HEK293 (cell line): Measurements from ENCODE around the gene MAN2B1.

Source experiments
- GLI2 ChIP-seq: fragments of 450-650 bp; formaldehyde crosslinking; IDR thresholded peaks from 2 replicates; pipeline ENCODE4; 2017; ENCODE audit warnings: missing biosample characterization, missing genetic modification characterization, low read depth, borderline replicate concordance
- GLIS1 ChIP-seq: fragments of 450-650 bp; formaldehyde crosslinking; IDR thresholded peaks from 2 replicates; pipeline ENCODE4 v1.5.1; 2016; ENCODE audit warnings: missing biosample characterization, missing genetic modification characterization
- GLIS2 ChIP-seq: fragments of 450-650 bp; formaldehyde crosslinking; IDR thresholded peaks from 2 replicates; pipeline ENCODE4 v1.5.1; 2016; ENCODE audit warnings: missing biosample characterization, missing genetic modification characterization
- KLF7 ChIP-seq: fragments of 450-650 bp; formaldehyde crosslinking; IDR thresholded peaks from 2 replicates; pipeline ENCODE4 v1.5.1; 2016; ENCODE audit warnings: missing biosample characterization, missing genetic modification characterization, borderline replicate concordance
- OSR2 ChIP-seq: fragments of 450-650 bp; formaldehyde crosslinking; IDR thresholded peaks from 2 replicates; pipeline ENCODE4 v1.5.1; 2016; ENCODE audit warnings: missing biosample characterization, missing genetic modification characterization
- PRDM1 ChIP-seq: fragments of 450-650 bp; formaldehyde crosslinking; IDR thresholded peaks from 2 replicates; pipeline ENCODE4; 2016; ENCODE audit warnings: missing biosample characterization, missing genetic modification characterization
- PRDM4 ChIP-seq: fragments of 450-650 bp; formaldehyde crosslinking; IDR thresholded peaks from 2 replicates; pipeline ENCODE4 v1.5.1; 2017; ENCODE audit warnings: missing biosample characterization, missing genetic modification characterization
- SP3 ChIP-seq: fragments of 450-650 bp; formaldehyde crosslinking; IDR thresholded peaks from 2 replicates; pipeline ENCODE4 v1.5.1; 2016; ENCODE audit warnings: missing biosample characterization, missing genetic modification characterization
- WT1 ChIP-seq: fragments of 450-650 bp; formaldehyde crosslinking; IDR thresholded peaks from 2 replicates; pipeline ENCODE4 v1.5.1; 2016; ENCODE audit warnings: missing biosample characterization, missing genetic modification characterization
- YY1 ChIP-seq: fragments of 450-650 bp; formaldehyde crosslinking; IDR thresholded peaks from 2 replicates; pipeline ENCODE4 v1.5.1; 2018; ENCODE audit warnings: missing biosample characterization, missing genetic modification characterization
- ZBTB1 ChIP-seq: fragments of 450-650 bp; formaldehyde crosslinking; IDR thresholded peaks from 2 replicates; pipeline ENCODE4 v1.5.1; 2016; ENCODE audit warnings: missing biosample characterization, missing genetic modification characterization
- ZBTB17 ChIP-seq: fragments of 450-650 bp; formaldehyde crosslinking; IDR thresholded peaks from 2 replicates; pipeline ENCODE4 v1.5.1; 2016; ENCODE audit warnings: missing biosample characterization, missing genetic modification characterization
- ZBTB20 ChIP-seq: fragments of 450-650 bp; formaldehyde crosslinking; IDR thresholded peaks from 2 replicates; pipeline ENCODE4 v1.5.1; 2016; ENCODE audit warnings: missing biosample characterization, missing genetic modification characterization
- ZBTB7A ChIP-seq: fragments of 450-650 bp; formaldehyde crosslinking; IDR thresholded peaks from 2 replicates; pipeline ENCODE4 v1.5.1; 2016; ENCODE audit warnings: low read depth, missing biosample characterization, missing genetic modification characterization
- ZBTB8A ChIP-seq: fragments of 450-650 bp; formaldehyde crosslinking; IDR thresholded peaks from 2 replicates; pipeline ENCODE4 v1.5.1; 2016; ENCODE audit warnings: missing biosample characterization, missing genetic modification characterization
- ZNF132 ChIP-seq: fragments of 450-650 bp; formaldehyde crosslinking; IDR thresholded peaks from 2 replicates; pipeline ENCODE4 v1.5.1; 2017; ENCODE audit warnings: missing biosample characterization, missing genetic modification characterization, borderline replicate concordance
- ZNF174 ChIP-seq: fragments of 450-650 bp; formaldehyde crosslinking; IDR thresholded peaks from 2 replicates; pipeline ENCODE4 v1.5.0; 2017; ENCODE audit warnings: missing biosample characterization, mild to moderate bottlenecking, missing genetic modification characterization
- ZNF211 ChIP-seq: fragments of 450-650 bp; formaldehyde crosslinking; IDR thresholded peaks from 2 replicates; pipeline ENCODE4 v1.5.1; 2016; ENCODE audit warnings: low read depth, missing biosample characterization, missing genetic modification characterization
- ZNF266 ChIP-seq: fragments of 450-650 bp; formaldehyde crosslinking; IDR thresholded peaks from 2 replicates; pipeline ENCODE4 v1.5.1; 2016; ENCODE audit warnings: missing biosample characterization, missing genetic modification characterization, low read depth
- ZNF292 ChIP-seq: fragments of 450-650 bp; formaldehyde crosslinking; IDR thresholded peaks from 2 replicates; pipeline ENCODE4 v1.5.1; 2016; ENCODE audit warnings: low read depth, missing biosample characterization, missing genetic modification characterization, borderline replicate concordance
- ZNF362 ChIP-seq: fragments of 450-650 bp; formaldehyde crosslinking; IDR thresholded peaks from 2 replicates; pipeline ENCODE4 v1.5.1; 2016; ENCODE audit warnings: missing biosample characterization, missing genetic modification characterization
- ZNF48 ChIP-seq: fragments of 450-650 bp; formaldehyde crosslinking; IDR thresholded peaks from 2 replicates; pipeline ENCODE4 v1.5.1; 2016; ENCODE audit warnings: missing biosample characterization, missing genetic modification characterization
- ZNF514 ChIP-seq: fragments of 450-650 bp; formaldehyde crosslinking; IDR thresholded peaks from 2 replicates; pipeline ENCODE4 v1.5.1; 2016; ENCODE audit warnings: missing biosample characterization, missing genetic modification characterization
- ZNF600 ChIP-seq: fragments of 450-650 bp; formaldehyde crosslinking; IDR thresholded peaks from 2 replicates; pipeline ENCODE4 v1.5.1; 2016; ENCODE audit warnings: missing biosample characterization, missing genetic modification characterization
- ZNF626 ChIP-seq: fragments of 450-650 bp; sonication (Bioruptor Pico); formaldehyde crosslinking; IDR thresholded peaks from 2 replicates; pipeline ENCODE4 v1.5.1; 2018; ENCODE audit warnings: missing biosample characterization, missing genetic modification characterization, inconsistent platforms
- ZNF629 ChIP-seq: fragments of 450-650 bp; formaldehyde crosslinking; IDR thresholded peaks from 2 replicates; pipeline ENCODE4 v1.5.1; 2017; ENCODE audit warnings: missing biosample characterization, missing genetic modification characterization
- ZNF639 ChIP-seq: fragments of 450-650 bp; formaldehyde crosslinking; IDR thresholded peaks from 2 replicates; pipeline ENCODE4 v1.5.1; 2016; ENCODE audit warnings: missing biosample characterization, missing genetic modification characterization
- ZNF776 ChIP-seq: fragments of 450-650 bp; formaldehyde crosslinking; IDR thresholded peaks from 2 replicates; pipeline ENCODE4 v1.5.0; 2017; ENCODE audit warnings: missing biosample characterization, missing genetic modification characterization, borderline replicate concordance
- ZSCAN23 ChIP-seq: fragments of 450-650 bp; formaldehyde crosslinking; IDR thresholded peaks from 2 replicates; pipeline ENCODE4 v1.5.1; 2016; ENCODE audit warnings: missing biosample characterization, missing genetic modification characterization
- ZXDB ChIP-seq: fragments of 450-650 bp; formaldehyde crosslinking; IDR thresholded peaks from 2 replicates; pipeline ENCODE4 v1.5.1; 2016; ENCODE audit warnings: missing biosample characterization, missing genetic modification characterization
- TF ChIP-seq, protein P1 (sequence below): fragments of 450-650 bp; formaldehyde crosslinking; IDR thresholded peaks from 2 replicates; pipeline ENCODE4 v1.5.1; 2016; ENCODE audit warnings: missing biosample characterization, missing genetic modification characterization, low read depth
- TF ChIP-seq, protein P2 (sequence below): fragments of 450-650 bp; formaldehyde crosslinking; IDR thresholded peaks from 2 replicates; pipeline ENCODE4 v1.5.1; 2017; ENCODE audit warnings: missing biosample characterization, mild to moderate bottlenecking, missing genetic modification characterization, moderate library complexity

MAN2B1 gene

GRCh38 chr19:12610540-12611360, 55.8 kb downstream of the MAN2B1 start, which contains the start of the genes ZNF490 and ZNF791 (continued):
- TF ChIP-seq WT1 (tag by site-specific recombination): 0 out of 2 replicates have a peak, but pooled peaks have one; percentile 23
- no peak for TF ChIP-seq YY1 (tag by site-specific recombination)
- TF ChIP-seq ZNF174 (tag by site-specific recombination): no peak
- 0 out of 2 replicates have a peak, but pooled peaks have one; percentile 12 for TF ChIP-seq ZBTB8A (tag by site-specific recombination)
- TF ChIP-seq ZNF776 (tag by site-specific recombination): no peak
- no peak for TF ChIP-seq ZNF362 (tag by site-specific recombination)
- no peak for TF ChIP-seq ZNF48 (tag by site-specific recombination)
- TF ChIP-seq SP3 (tag by site-specific recombination): peak; percentile 76
- no peak for TF ChIP-seq ZNF132 (tag by site-specific recombination)
- TF ChIP-seq ZNF639: no peak
- no peak for TF ChIP-seq ZNF266 (tag by site-specific recombination)
- peak; percentile 88 for TF ChIP-seq ZBTB7A (tag by site-specific recombination)
- peak; percentile 56; the same call in 1 of the 2 replicates for TF ChIP-seq ZSCAN23 (tag by site-specific recombination)
- peak; percentile 95 for TF ChIP-seq ZBTB20 (tag by site-specific recombination)
- peak; percentile 56 for TF ChIP-seq ZBTB17 (tag by site-specific recombination)
- no peak for TF ChIP-seq ZNF292 (tag by site-specific recombination)
- TF ChIP-seq GLIS1 (tag by site-specific recombination): peak; percentile 85
- TF ChIP-seq ZNF514: no peak
- peak; percentile 20; the same call in 1 of the 2 replicates for TF ChIP-seq OSR2 (tag by site-specific recombination)
- TF ChIP-seq PRDM1 (tag by site-specific recombination): no peak
- TF ChIP-seq, protein P1, sequence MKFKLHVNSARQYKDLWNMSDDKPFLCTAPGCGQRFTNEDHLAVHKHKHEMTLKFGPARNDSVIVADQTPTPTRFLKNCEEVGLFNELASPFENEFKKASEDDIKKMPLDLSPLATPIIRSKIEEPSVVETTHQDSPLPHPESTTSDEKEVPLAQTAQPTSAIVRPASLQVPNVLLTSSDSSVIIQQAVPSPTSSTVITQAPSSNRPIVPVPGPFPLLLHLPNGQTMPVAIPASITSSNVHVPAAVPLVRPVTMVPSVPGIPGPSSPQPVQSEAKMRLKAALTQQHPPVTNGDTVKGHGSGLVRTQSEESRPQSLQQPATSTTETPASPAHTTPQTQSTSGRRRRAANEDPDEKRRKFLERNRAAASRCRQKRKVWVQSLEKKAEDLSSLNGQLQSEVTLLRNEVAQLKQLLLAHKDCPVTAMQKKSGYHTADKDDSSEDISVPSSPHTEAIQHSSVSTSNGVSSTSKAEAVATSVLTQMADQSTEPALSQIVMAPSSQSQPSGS (tag by site-specific recombination): peak; percentile 75
- peak; percentile 91 for TF ChIP-seq ZNF600 (tag by site-specific recombination)
- TF ChIP-seq, protein P2, sequence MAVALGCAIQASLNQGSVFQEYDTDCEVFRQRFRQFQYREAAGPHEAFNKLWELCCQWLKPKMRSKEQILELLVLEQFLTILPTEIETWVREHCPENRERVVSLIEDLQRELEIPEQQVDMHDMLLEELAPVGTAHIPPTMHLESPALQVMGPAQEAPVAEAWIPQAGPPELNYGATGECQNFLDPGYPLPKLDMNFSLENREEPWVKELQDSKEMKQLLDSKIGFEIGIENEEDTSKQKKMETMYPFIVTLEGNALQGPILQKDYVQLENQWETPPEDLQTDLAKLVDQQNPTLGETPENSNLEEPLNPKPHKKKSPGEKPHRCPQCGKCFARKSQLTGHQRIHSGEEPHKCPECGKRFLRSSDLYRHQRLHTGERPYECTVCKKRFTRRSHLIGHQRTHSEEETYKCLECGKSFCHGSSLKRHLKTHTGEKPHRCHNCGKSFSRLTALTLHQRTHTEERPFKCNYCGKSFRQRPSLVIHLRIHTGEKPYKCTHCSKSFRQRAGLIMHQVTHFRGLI: no peak
- TF ChIP-seq GLI2: no peak
- TF ChIP-seq GLIS2: peak; percentile 97
- 0 out of 2 replicates have a peak, but pooled peaks have one; percentile 56 for TF ChIP-seq KLF7 (tag by site-specific recombination)
- TF ChIP-seq ZNF626 (tag by site-specific recombination): no peak
- TF ChIP-seq ZXDB (tag by site-specific recombination): peak; percentile 100
- TF ChIP-seq ZNF211: no peak
- TF ChIP-seq PRDM4 (tag by site-specific recombination): no peak
- TF ChIP-seq ZBTB1: no peak
- TF ChIP-seq ZNF629: peak; percentile 96
